ENCODE results near the gene CLIC2.

CLIC2 gene

DNA sequence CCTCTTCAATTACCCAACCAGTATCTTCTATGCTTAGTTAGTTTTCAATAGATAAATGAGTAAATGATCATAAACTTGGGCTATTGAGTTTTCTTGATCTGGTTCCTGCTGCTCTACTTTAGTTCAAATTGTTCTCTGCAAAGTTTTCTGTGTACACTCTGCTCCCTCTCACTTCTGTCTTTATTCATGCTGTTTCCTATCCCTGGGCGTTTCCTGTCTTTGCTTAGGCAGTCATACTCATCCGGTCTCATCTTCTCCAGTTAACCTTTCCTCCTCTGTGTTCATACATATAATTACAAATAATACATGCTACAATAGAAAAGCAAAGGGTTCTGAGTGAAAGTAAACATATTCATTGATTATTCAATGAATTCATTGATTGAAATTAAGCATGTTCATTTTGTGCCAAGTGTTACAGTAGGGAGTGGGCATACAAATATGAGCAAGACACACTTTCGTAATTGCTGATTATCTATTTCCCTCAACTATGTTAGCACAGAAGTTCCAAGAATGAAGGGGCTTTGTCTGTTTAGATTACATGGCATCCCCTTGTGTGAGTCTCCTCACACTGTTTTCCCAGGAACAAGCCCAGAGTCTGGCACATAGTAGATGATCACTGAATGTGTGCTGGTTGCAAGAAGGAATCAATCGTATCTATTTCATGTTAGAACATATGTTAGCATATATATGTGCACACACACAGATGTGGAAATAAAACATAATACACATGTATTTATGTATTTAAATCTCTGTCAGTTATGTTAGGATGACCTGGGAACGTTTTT lies 71.3 kb downstream of the CLIC2 start:
- no peak for DNase-seq

DNA sequence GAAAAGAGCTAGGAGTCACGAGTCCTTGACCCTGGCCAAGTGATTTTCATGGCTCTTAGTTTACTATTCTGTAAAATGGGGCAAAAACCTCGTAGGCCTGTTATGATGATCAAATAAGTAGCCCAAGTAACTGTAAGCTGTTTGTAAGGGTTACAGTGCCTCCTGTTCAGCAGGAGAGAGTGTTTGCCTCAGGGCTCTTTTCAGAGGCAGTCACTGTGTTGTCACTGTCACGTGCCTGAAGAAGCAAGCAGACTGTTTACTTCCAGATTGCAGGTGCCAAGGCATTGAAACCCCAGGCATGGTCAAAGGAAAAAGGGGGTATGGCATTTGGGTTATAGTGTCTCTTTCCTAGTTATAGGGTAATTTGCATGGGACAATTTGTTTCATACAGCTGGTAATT lies 74.7 kb downstream of the CLIC2 start:
- DNase-seq, result no peak

DNA sequence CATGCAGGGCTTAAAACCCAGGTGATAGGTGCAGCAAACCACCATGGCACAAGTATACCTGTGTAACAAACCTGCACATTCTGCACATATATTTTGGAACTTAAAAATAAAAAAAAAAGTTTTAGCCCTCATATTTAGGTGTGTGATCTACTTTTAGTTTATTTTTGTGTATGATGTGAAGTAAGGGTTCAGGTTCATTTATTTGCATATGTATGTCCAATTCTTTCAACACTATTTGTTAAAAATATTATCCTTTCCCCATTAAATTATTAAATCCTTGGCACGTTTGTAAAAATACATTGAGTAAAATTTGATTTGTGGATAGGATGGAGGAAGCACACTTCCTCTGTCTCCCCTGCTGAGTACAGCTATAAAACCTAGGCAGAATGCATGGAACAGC lies 83.0 kb downstream of the CLIC2 start:
- no peak for DNase-seq

DNA sequence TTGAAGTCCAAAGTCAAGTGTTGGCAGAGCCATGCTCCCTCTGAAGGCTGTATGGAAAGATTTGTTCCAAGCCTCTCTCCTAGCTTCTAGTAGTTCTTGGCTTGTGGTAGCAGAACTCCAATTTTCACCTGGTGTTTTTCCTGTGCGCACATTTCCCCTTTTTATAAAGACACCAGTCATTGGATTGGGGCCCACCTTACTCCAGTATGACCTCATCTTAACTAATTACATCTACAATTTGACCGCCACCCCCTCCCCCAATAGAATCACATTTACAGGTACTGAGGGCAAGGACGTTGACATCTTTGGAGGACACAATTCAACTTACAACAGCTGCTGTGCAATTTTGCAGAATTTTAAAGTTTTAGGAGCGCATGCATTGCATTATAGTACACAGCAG lies 86.9 kb downstream of the CLIC2 start:
- no peak for DNase-seq

- no peak for DNase-seq
These were observed 87.7 kb downstream of the CLIC2 start for GRCh38 chrX:155246748-155247147.

- no peak for DNase-seq
These were observed 92.1 kb downstream of the CLIC2 start for GRCh38 chrX:155242300-155242699.

- DNase-seq, result no peak
These were observed 96.7 kb downstream of the CLIC2 start for GRCh38 chrX:155237719-155238118.

DNA sequence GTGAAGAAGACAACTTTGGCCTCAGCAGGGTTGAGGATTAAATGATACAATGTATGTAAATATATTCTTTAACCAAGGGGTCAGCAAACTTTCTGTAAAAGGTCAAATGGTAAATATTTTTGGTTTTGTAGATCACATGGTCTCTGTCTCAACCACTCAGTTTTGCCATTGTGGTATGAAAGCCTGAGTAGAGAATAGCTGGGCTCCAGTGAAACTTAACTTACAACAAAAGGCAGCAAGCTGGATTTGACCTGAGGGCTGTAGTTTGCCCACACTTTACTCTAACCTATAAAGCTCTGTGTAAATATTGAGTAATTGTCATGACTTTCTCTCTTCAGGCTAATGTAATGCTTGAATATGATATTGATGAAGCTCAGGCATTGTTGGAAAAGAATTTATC lies 98.5 kb downstream of the CLIC2 start:
- no peak for DNase-seq

DNA sequence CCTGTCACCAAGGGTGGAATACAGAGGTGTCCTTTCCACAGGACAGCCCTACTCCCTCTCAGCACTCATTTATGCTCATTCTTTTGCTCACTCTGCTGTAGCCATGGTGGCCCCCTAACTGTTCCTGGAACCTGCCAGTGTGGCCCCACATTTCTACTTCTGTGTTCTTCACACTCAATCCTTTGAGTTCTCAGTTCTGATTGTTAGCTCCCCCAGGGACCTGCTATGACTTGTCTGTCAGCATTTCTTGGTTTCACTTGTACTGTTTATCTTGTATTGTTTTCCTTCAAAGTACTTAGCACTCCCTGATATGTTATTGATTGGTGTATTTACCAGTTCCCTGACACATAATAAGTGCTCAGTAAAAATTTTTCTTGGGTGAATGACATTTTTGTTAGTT lies 103.3 kb downstream of the CLIC2 start:
- DNase-seq, result no peak

Measured in fibroblast of skin of scalp (primary cell).